Endothelial cell of umbilical vein (primary cell): ENCODE data around the gene MCU. TPM values are rescaled to one million over a fixed set of nuclear protein-coding genes. Genes with fewer than 3 reads are reported as not detected.

Experiments used
- BruUV-seq: library from RNA; stranded (reverse); fragments of 400-500 nt; replicated peaks from 2 replicates; lab custom pipeline; 2021; lab: Mats Ljungman, UMichigan
- CTCF ChIA-PET: fragments of 300-600, 350-600 bp; sonication (Branson Sonifier 250); formaldehyde crosslinking; loops from one replicate; lab custom pipeline; 2021; ENCODE audit warnings: antibody characterized with exemption, inconsistent platforms; lab: Charles Lee
- POLR2A ChIA-PET: fragments of 300-600, 350-600 bp; sonication (Branson Sonifier 250); formaldehyde crosslinking; loops from one replicate; lab custom pipeline; 2021; ENCODE audit warnings: antibody characterized with exemption, inconsistent platforms; lab: Charles Lee
- DNase-seq: peaks from one replicate; pipeline ENCODE4 v3.0.0-alpha.2; 2011; ENCODE audit warnings: low read depth, low spot score
- FAIRE-seq: peaks from 2 replicates; lab custom pipeline; 2011; peaks lifted over from hg19 to GRCh38; lab: Jason Lieb, UNC
- H2AFZ ChIP-seq: 2 replicates; pipeline ENCODE4 v1.6.0; 2012; ENCODE audit warnings: low read depth, low read length, control low read depth, inconsistent platforms
- H3K27ac ChIP-seq: 2 replicates; pipeline ENCODE4 v1.5.1; 2011; ENCODE audit warnings: low read depth, mild to moderate bottlenecking, control low read depth, low read length, moderate library complexity; ENCODE audit not compliant: insufficient read depth
- H3K27me3 ChIP-seq, 2 experiments: 2 replicates each; pipeline versions ENCODE4 v1.6.0 to v1.6.1; 2011; ENCODE audit warnings: low read length in 2 of 2, mixed read lengths in 1 of 2; ENCODE audit not compliant: control insufficient read depth in 2 of 2, insufficient read depth in 2 of 2
- H3K36me3 ChIP-seq, 2 experiments: 2 replicates in 1 of 2; 3 replicates in 1 of 2; pipeline ENCODE4 v1.5.1; 2011; ENCODE audit warnings: low read length in 2 of 2, mild to moderate bottlenecking in 1 of 2, moderate library complexity in 1 of 2; ENCODE audit not compliant: control insufficient read depth in 2 of 2, insufficient read depth in 2 of 2; ENCODE audit errors: extremely low read depth in 1 of 2
- H3K4me1 ChIP-seq: 3 replicates; pipeline ENCODE4 v1.5.1; 2011; ENCODE audit warnings: mild to moderate bottlenecking, low read length; ENCODE audit not compliant: control insufficient read depth, insufficient read depth; ENCODE audit errors: extremely low read depth
- H3K4me2 ChIP-seq: 2 replicates; pipeline ENCODE4 v1.6.1; 2011; ENCODE audit warnings: low read length, control low read depth, mixed read lengths; ENCODE audit not compliant: insufficient read depth
- H3K4me3 ChIP-seq, 3 experiments: fragments of 200-600 bp in 1 of 3; sonication (generic), shearing (Covaris generic) in 1 of 3; replicated peaks in 1 of 3; 2 replicates each; pipeline ENCODE4 v1.5.1; 2011 to 2016; ENCODE audit warnings: control low read depth in 3 of 3, low read length in 3 of 3, mild to moderate bottlenecking in 2 of 3, inconsistent platforms in 1 of 3, low read depth in 1 of 3, moderate library complexity in 1 of 3; ENCODE audit not compliant: insufficient read depth in 1 of 3
- H3K79me2 ChIP-seq: 2 replicates; pipeline ENCODE4 v1.6.0; 2012; ENCODE audit warnings: low read length, inconsistent platforms; ENCODE audit not compliant: control insufficient read depth, insufficient read depth
- H3K9ac ChIP-seq: replicated peaks from 2 replicates; pipeline ENCODE3; 2011; ENCODE audit warnings: low read length, control low read depth; ENCODE audit not compliant: insufficient read depth; ENCODE audit errors: extremely low read depth
- H3K9me1 ChIP-seq: replicated peaks from 3 replicates; pipeline ENCODE4 v1.6.0; 2011; ENCODE audit warnings: mild to moderate bottlenecking, low read length; ENCODE audit not compliant: control insufficient read depth, insufficient read depth; ENCODE audit errors: extremely low read depth
- H3K9me3 ChIP-seq: replicated peaks from 2 replicates; pipeline ENCODE4 v1.5.1; 2012; ENCODE audit warnings: low read length, inconsistent platforms; ENCODE audit not compliant: control insufficient read depth, insufficient read depth
- H4K20me1 ChIP-seq: replicated peaks from 2 replicates; pipeline ENCODE3; 2011; ENCODE audit warnings: mild to moderate bottlenecking, low read length; ENCODE audit not compliant: control insufficient read depth, insufficient read depth; ENCODE audit errors: extremely low read depth
- EZH2 ChIP-seq: IDR thresholded peaks from 2 replicates; pipeline ENCODE4 v1.6.1; 2012; ENCODE audit warnings: borderline replicate concordance, low read depth, mild to moderate bottlenecking, moderate library complexity, low read length, inconsistent platforms; ENCODE audit not compliant: severe bottlenecking
- FOS ChIP-seq: IDR thresholded peaks from 2 replicates; pipeline ENCODE4 v1.6.1; 2011; ENCODE audit warnings: mild to moderate bottlenecking, low read length, moderate library complexity, borderline replicate concordance; ENCODE audit not compliant: insufficient read depth
- GATA2 ChIP-seq: IDR thresholded peaks from 2 replicates; pipeline ENCODE4 v1.7.0; 2011; ENCODE audit warnings: low read depth, mild to moderate bottlenecking, moderate library complexity, mixed read lengths, low read length; ENCODE audit not compliant: insufficient read length, insufficient read depth
- JUN ChIP-seq: IDR thresholded peaks from 2 replicates; pipeline ENCODE4 v1.6.1; 2011; ENCODE audit warnings: borderline replicate concordance, low read depth; ENCODE audit not compliant: insufficient read length, insufficient read depth
- MYC ChIP-seq: IDR thresholded peaks from one replicate; pipeline ENCODE4 v1.6.1; 2011; ENCODE audit warnings: mild to moderate bottlenecking, low read depth, low read length
- POLR2A ChIP-seq: IDR thresholded peaks from 2 replicates; pipeline ENCODE4 v1.6.1; 2012; ENCODE audit warnings: low read depth, mild to moderate bottlenecking, control low read depth, low read length
- POLR2AphosphoS5 ChIP-seq: IDR thresholded peaks from 2 replicates; pipeline ENCODE4 v1.6.1; 2012; ENCODE audit warnings: low read depth, mild to moderate bottlenecking, control low read depth, low read length, moderate library complexity; ENCODE audit not compliant: insufficient read depth
- dilution Hi-C: fragments of 300-500 bp; cut with MboI; formaldehyde crosslinking; loops from one replicate; pipeline ENCODE4 v1.15.0; 2019; ENCODE audit warnings: low sequenced_read_pairs; ENCODE audit not compliant: extremely low pct_ligation_motif_present
- intact Hi-C: fragments of 100-400 bp; cut with micrococcal nuclease; formaldehyde crosslinking; loops from one replicate; pipeline ENCODE4 v1.10.0; 2022
- polyA plus RNA-seq, 4 experiments: library from polyadenylated mRNA; depleted of rRNA in 3 of 4; stranded (reverse) in 3 of 4; unstranded in 1 of 4; fragments of >200 nt; gene quantifications; 2 replicates each; pipeline versions ENCODE4 v1.2.1 to v1.2.3, GENCODE V29; 2011 to 2012; ENCODE audit warnings: missing spikeins in 1 of 4
- total RNA-seq: library from RNA; stranded (reverse); gene quantifications from 2 replicates; pipeline ENCODE4 v1.2.3, GENCODE V29; 2021
- TF ChIP-seq, protein P1 (sequence below), 2 donors: IDR thresholded peaks; 1 replicate in 1 of 2; 2 replicates in 1 of 2; pipeline ENCODE4 v1.5.1; 2011; ENCODE audit warnings: low read length in 2 of 2, mild to moderate bottlenecking in 2 of 2, moderate library complexity in 2 of 2, control low read depth in 1 of 2, inconsistent platforms in 1 of 2, low read depth in 1 of 2; ENCODE audit not compliant: insufficient read depth in 1 of 2; ENCODE audit errors: extremely low read depth in 1 of 2
- TF ChIP-seq, protein P2 (sequence below): IDR thresholded peaks from 2 replicates; pipeline ENCODE4 v1.6.1; 2011; ENCODE audit not compliant: insufficient read depth, insufficient read length

The MCU gene
- total and polyA plus RNA-seq, 2 donors (not counting 3 experiments of a cell fraction or from before 2014, with no cell fraction given), result 25.2 to 37.2 TPM

DNA sequence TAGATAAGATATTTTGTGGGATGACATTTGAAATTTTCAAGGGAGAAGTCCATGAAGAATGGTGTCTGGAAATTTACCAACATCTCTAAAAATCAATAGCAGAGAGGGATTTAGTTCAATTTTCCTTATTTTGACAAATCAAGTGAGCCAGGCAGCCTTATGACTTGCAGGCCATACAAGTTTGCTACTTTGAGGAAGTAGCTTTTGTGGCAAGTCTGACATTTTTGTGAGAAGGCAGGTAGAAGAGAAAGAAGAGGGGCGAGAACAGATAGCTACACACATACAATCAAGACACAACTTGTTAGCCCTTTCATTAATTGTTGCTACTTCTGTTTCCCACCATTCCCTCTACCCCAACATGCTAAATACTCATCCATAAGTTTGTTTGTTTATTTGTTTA lies 127.1 kb downstream of the MCU start:
- no peak overlapping the region for H3K4me2 ChIP-seq
- DNase-seq (no peak), FAIRE-seq (no peak)
- H2AFZ ChIP-seq, result no peak overlapping the region
- TF ChIP-seq, protein P1, sequence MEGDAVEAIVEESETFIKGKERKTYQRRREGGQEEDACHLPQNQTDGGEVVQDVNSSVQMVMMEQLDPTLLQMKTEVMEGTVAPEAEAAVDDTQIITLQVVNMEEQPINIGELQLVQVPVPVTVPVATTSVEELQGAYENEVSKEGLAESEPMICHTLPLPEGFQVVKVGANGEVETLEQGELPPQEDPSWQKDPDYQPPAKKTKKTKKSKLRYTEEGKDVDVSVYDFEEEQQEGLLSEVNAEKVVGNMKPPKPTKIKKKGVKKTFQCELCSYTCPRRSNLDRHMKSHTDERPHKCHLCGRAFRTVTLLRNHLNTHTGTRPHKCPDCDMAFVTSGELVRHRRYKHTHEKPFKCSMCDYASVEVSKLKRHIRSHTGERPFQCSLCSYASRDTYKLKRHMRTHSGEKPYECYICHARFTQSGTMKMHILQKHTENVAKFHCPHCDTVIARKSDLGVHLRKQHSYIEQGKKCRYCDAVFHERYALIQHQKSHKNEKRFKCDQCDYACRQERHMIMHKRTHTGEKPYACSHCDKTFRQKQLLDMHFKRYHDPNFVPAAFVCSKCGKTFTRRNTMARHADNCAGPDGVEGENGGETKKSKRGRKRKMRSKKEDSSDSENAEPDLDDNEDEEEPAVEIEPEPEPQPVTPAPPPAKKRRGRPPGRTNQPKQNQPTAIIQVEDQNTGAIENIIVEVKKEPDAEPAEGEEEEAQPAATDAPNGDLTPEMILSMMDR (IDR thresholded peaks at IDR 0.05; ENCODE audit: extremely low read depth in 1 of 2, insufficient read depth in 1 of 2, low read depth in 1 of 2, low read length in 2 of 2), result no peak
- no peak for TF ChIP-seq FOS
- no peak for TF ChIP-seq EZH2
- TF ChIP-seq POLR2A, result no peak
- TF ChIP-seq, protein P2, sequence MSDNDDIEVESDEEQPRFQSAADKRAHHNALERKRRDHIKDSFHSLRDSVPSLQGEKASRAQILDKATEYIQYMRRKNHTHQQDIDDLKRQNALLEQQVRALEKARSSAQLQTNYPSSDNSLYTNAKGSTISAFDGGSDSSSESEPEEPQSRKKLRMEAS, result no peak
- TF ChIP-seq MYC, result no peak
- TF ChIP-seq JUN, result no peak
- no peak for TF ChIP-seq POLR2AphosphoS5
- TF ChIP-seq GATA2, result no peak
- no peak overlapping the region for H3K4me3 ChIP-seq
- peaks cover 2% of the 10 kb centered on the region for H3K4me1 ChIP-seq
- no peaks in the 10 kb centered on the region for H4K20me1 ChIP-seq
- intact Hi-C loops, result no loop called here
- BruUV-seq, result no TSS peak
- H3K27me3 ChIP-seq, result no peaks in the 10 kb centered on the region
- no peak overlapping the region for H3K9ac ChIP-seq
- dilution Hi-C loops, result no loop called here
- ChIA-PET POLR2A (no interaction called here), CTCF (interaction anchor here (2.5 kb wide), 1 partner anchor 15 kb away, joined by 9 read pairs; no protein-coding TSS in a partner anchor)
- H3K9me1 ChIP-seq, result no peaks in the 10 kb centered on the region
- H3K27ac ChIP-seq, result no peak overlapping the region
- no peaks in the 10 kb centered on the region for H3K9me3 ChIP-seq
- no peaks in the 10 kb centered on the region for H3K36me3 ChIP-seq
- no peaks in the 10 kb centered on the region for H3K79me2 ChIP-seq
